Smooth muscle cell (in vitro differentiated cells): ENCODE measurements around the gene SAP30L. TPM values are rescaled to one million over a fixed set of nuclear protein-coding genes. Genes with fewer than 3 reads are reported as not detected.

Experiments
- DNase-seq: peaks from one replicate; lab custom pipeline; 2025; ENCODE audit not compliant: unreplicated experiment; lab: John Stamatoyannopoulos, UW
- H2AFZ ChIP-seq: fragments of 200-600 bp; sonication (generic); 2 replicates; pipeline ENCODE4 v1.6.0; 2016; ENCODE audit warnings: antibody characterized with exemption, low read depth, mild to moderate bottlenecking
- H3F3A ChIP-seq: fragments of 200-600 bp; sonication (generic); 2 replicates; pipeline ENCODE4 v1.6.0; 2017; ENCODE audit warnings: antibody characterized with exemption, low read depth
- H3K27ac ChIP-seq: fragments of 200-600 bp; sonication (generic); 2 replicates; pipeline ENCODE4 v1.5.1; 2016; ENCODE audit warnings: low read depth, mild to moderate bottlenecking
- H3K27me3 ChIP-seq: fragments of 200-600 bp; sonication (generic); 2 replicates; pipeline ENCODE4 v1.6.1; 2016; ENCODE audit warnings: low read depth, mild to moderate bottlenecking
- H3K36me3 ChIP-seq: fragments of 200-600 bp; sonication (generic); 2 replicates; pipeline ENCODE4 v1.5.1; 2016; ENCODE audit warnings: low read depth
- H3K4me1 ChIP-seq: fragments of 200-600 bp; sonication (generic); 2 replicates; pipeline ENCODE4 v1.5.1; 2016; ENCODE audit warnings: low read depth
- H3K4me2 ChIP-seq: fragments of 200-600 bp; sonication (generic); 2 replicates; pipeline ENCODE4 v1.6.0; 2016; ENCODE audit warnings: mild to moderate bottlenecking
- H3K4me3 ChIP-seq: fragments of 200-600 bp; sonication (generic); 2 replicates; pipeline ENCODE4 v1.5.1; 2016; ENCODE audit warnings: mild to moderate bottlenecking
- H3K79me2 ChIP-seq: fragments of 200-600 bp; sonication (generic); 2 replicates; pipeline ENCODE4 v1.6.0; 2016; ENCODE audit warnings: low read depth, mild to moderate bottlenecking
- H3K9ac ChIP-seq: fragments of 200-600 bp; sonication (generic); 2 replicates; pipeline ENCODE4 v1.6.0; 2016; ENCODE audit warnings: low read depth
- H3K9me3 ChIP-seq: fragments of 200-600 bp; sonication (generic); replicated peaks from 2 replicates; pipeline ENCODE4 v1.5.1; 2016; ENCODE audit warnings: low read depth
- H4K20me1 ChIP-seq: fragments of 200-600 bp; sonication (generic); 2 replicates; pipeline ENCODE4 v1.6.0; 2016; ENCODE audit warnings: low read depth
- CTCF ChIP-seq: fragments of 200-600 bp; sonication (generic); IDR thresholded peaks from 2 replicates; pipeline ENCODE4 v1.5.1; 2017; ENCODE audit warnings: borderline replicate concordance, mild to moderate bottlenecking, antibody characterized with exemption; ENCODE audit not compliant: insufficient read depth, poor library complexity, severe bottlenecking
- WGBS: methylation state at CpG from one replicate; pipeline ENCODE4 v1.1.7; 2016; ENCODE audit warnings: low lambda C conversion rate; 5-methylcytosine and 5-hydroxymethylcytosine counted together
- polyA plus RNA-seq: library from polyadenylated mRNA; unstranded; fragments of >200 nt; fragmentation: Nextera tagmentation; extraction: Ambion mirVana; gene quantifications from 2 replicates; pipeline ENCODE4 v1.2.1, GENCODE V29; 2016
- total RNA-seq: library from RNA; depleted of rRNA; stranded (reverse); fragments of >200 nt; gene quantifications from 2 replicates; pipeline ENCODE4 v1.2.3, GENCODE V29; 2014

SAP30L gene
- total and polyA plus RNA-seq, 2 experiments from 2014 or later, result 32.7 to 44.2 TPM

GRCh38 chr5:154403234-154403633, 42.6 kb upstream of the SAP30L start:
- no peak for TF ChIP-seq CTCF
- WGBS, result 100% methylated on average over 4 of the region's 4 CpGs
- no peak overlapping the region for H3K4me3 ChIP-seq
- H3K4me1 ChIP-seq, result peaks cover 10% of the 10 kb centered on the region
- H3F3A ChIP-seq, result no peaks in the 10 kb centered on the region
- H3K9ac ChIP-seq, result no peak overlapping the region
- no peak overlapping the region for H3K4me2 ChIP-seq
- DNase-seq, result no peak
- no peaks in the 10 kb centered on the region for H3K9me3 ChIP-seq
- H3K27ac ChIP-seq, result no peak overlapping the region
- no peaks in the 10 kb centered on the region for H3K27me3 ChIP-seq
- no peak overlapping the region for H2AFZ ChIP-seq
- no peaks in the 10 kb centered on the region for H4K20me1 ChIP-seq
- H3K36me3 ChIP-seq, result no peaks in the 10 kb centered on the region
- H3K79me2 ChIP-seq, result no peaks in the 10 kb centered on the region

GRCh38 chr5:154403776-154404387, 41.9 kb upstream of the SAP30L start:
- Histone ChIP-seq H3K9me3 (no peaks in the 10 kb centered on the region), H4K20me1 (no peaks in the 10 kb centered on the region), H3K79me2 (no peaks in the 10 kb centered on the region), H2AFZ (no peak overlapping the region), H3K4me2 (no peak overlapping the region), H3K27me3 (no peaks in the 10 kb centered on the region), H3K36me3 (no peaks in the 10 kb centered on the region), H3K4me3 (no peak overlapping the region), H3K27ac (no peak overlapping the region), H3K4me1 (peaks cover 10% of the 10 kb centered on the region), H3F3A (no peaks in the 10 kb centered on the region), H3K9ac (no peak overlapping the region)
- WGBS, result 88% methylated on average over 8 of the region's 8 CpGs
- DNase-seq, result no peak
- TF ChIP-seq CTCF, result no peak

GRCh38 chr5:154405078-154405792, 40.6 kb upstream of the SAP30L start:
- peak; percentile 37 for DNase-seq
- H3K4me2 ChIP-seq, result peak overlapping the region; percentile 91
- H3K9me3 ChIP-seq, result no peaks in the 10 kb centered on the region
- H3K27ac ChIP-seq, result no peak overlapping the region
- H3K4me1 ChIP-seq, result peaks cover 10% of the 10 kb centered on the region
- H3K36me3 ChIP-seq, result no peaks in the 10 kb centered on the region
- H3K27me3 ChIP-seq, result no peaks in the 10 kb centered on the region
- no peaks in the 10 kb centered on the region for H3F3A ChIP-seq
- peak overlapping the region; percentile 44 for H2AFZ ChIP-seq
- no peaks in the 10 kb centered on the region for H4K20me1 ChIP-seq
- no peaks in the 10 kb centered on the region for H3K79me2 ChIP-seq
- peak overlapping the region; percentile 46 for H3K4me3 ChIP-seq
- peak; percentile 87 for TF ChIP-seq CTCF
- WGBS, result 18% methylated on average over 37 of the region's 37 CpGs
- H3K9ac ChIP-seq, result no peak overlapping the region
